Sigmoid colon (tissue), 4 donors: ENCODE data around the gene PKN1.

Source experiments
- EP300 ChIP-seq, 4 donors: sonication (generic); formaldehyde crosslinking; IDR thresholded peaks; one replicate each; pipeline ENCODE4 v1.6.1; 2017; ENCODE audit warnings: antibody characterized with exemption in 4 of 4
- POLR2A ChIP-seq, 2 donors: fragments of 450-650 bp; IDR thresholded peaks; one replicate each; pipeline ENCODE4 v1.6.1; 2016; ENCODE audit warnings: antibody characterized with exemption in 2 of 2, mild to moderate bottlenecking in 2 of 2, moderate library complexity in 2 of 2
- POLR2AphosphoS5 ChIP-seq, 4 donors: sonication (generic); formaldehyde crosslinking; IDR thresholded peaks; one replicate each; pipeline ENCODE4 v1.6.1; 2017; ENCODE audit warnings: antibody characterized with exemption in 4 of 4
- TF ChIP-seq, protein P1 (sequence below), 4 experiments: fragments of 450-650 bp in 3 of 4; fragments of 200-600 bp in 1 of 4; IDR thresholded peaks; one replicate each; pipeline ENCODE4 v1.5.1; 2016 to 2019; ENCODE audit warnings: antibody characterized with exemption in 4 of 4, mild to moderate bottlenecking in 3 of 4, moderate library complexity in 2 of 4

DNA sequence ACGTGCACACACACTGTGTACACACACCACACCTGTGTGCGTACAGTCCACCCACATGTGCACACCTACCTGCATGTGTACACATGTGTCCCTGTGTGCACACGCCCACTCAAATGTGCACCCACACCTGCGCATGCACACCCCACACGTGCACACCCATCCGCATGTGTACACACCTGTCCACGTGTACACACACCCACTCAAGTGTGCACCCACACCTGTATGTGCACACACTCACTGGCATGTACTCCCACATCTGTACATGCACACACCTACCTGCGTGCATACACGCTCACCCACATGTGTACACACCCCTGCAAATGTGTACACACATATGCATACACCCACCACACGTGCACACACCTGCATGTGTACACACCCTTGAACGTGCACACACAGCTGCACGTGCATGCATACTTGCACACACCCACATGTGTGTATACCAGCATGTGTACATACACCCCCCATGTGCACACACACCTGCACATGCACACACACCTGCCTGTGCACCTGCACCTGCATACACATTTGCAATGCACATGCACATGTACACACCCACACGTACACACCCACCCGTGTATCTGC lies 10.6 kb downstream of the PKN1 start:
- TF ChIP-seq EP300 (IDR thresholded peaks at IDR 0.05) (no peak), POLR2A (IDR thresholded peaks at IDR 0.05) (no peak), POLR2AphosphoS5 (IDR thresholded peaks at IDR 0.05) (no peak)
- TF ChIP-seq, protein P1, sequence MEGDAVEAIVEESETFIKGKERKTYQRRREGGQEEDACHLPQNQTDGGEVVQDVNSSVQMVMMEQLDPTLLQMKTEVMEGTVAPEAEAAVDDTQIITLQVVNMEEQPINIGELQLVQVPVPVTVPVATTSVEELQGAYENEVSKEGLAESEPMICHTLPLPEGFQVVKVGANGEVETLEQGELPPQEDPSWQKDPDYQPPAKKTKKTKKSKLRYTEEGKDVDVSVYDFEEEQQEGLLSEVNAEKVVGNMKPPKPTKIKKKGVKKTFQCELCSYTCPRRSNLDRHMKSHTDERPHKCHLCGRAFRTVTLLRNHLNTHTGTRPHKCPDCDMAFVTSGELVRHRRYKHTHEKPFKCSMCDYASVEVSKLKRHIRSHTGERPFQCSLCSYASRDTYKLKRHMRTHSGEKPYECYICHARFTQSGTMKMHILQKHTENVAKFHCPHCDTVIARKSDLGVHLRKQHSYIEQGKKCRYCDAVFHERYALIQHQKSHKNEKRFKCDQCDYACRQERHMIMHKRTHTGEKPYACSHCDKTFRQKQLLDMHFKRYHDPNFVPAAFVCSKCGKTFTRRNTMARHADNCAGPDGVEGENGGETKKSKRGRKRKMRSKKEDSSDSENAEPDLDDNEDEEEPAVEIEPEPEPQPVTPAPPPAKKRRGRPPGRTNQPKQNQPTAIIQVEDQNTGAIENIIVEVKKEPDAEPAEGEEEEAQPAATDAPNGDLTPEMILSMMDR (IDR thresholded peaks at IDR 0.05), result no peak
